GM23338 (cell line): Measurements from ENCODE around the gene TOLLIP. TPM values are rescaled to one million over a fixed set of nuclear protein-coding genes. Genes with fewer than 3 reads are reported as not detected.

Source experiments
- ATAC-seq: fragments of 200-7000 bp; cut with Tn5 transposase; 3 replicates; pipeline ENCODE4 v1.9.1; 2020
- DNase-seq: peaks from one replicate; pipeline ENCODE4 v3.0.0-alpha.2; 2015; ENCODE audit warnings: low spot score
- H2AFZ ChIP-seq: fragments of 200-600 bp; sonication (generic); 2 replicates; pipeline ENCODE4 v1.8.0; 2016; ENCODE audit warnings: antibody characterized with exemption, mild to moderate bottlenecking, moderate library complexity
- H3F3A ChIP-seq: fragments of 200-600 bp; sonication (generic); replicated peaks from 2 replicates; pipeline ENCODE4 v1.8.0; 2017; ENCODE audit warnings: antibody characterized with exemption, mixed run types, low read depth
- H3K27ac ChIP-seq: fragments of 200-600 bp; sonication (generic); 2 replicates; pipeline ENCODE4 v1.6.1; 2016; ENCODE audit warnings: low read depth
- H3K27me3 ChIP-seq: fragments of 200-600 bp; sonication (generic); 2 replicates; pipeline ENCODE4 v1.8.0; 2016; ENCODE audit warnings: mild to moderate bottlenecking, mixed run types, moderate library complexity; ENCODE audit not compliant: insufficient read depth
- H3K36me3 ChIP-seq: fragments of 200-600 bp; sonication (generic); 2 replicates; pipeline ENCODE4 v1.8.0; 2016; ENCODE audit warnings: mild to moderate bottlenecking; ENCODE audit not compliant: insufficient read depth
- H3K4me1 ChIP-seq: fragments of 200-600 bp; sonication (generic); 2 replicates; pipeline ENCODE4 v1.8.0; 2016; ENCODE audit warnings: mild to moderate bottlenecking, moderate library complexity; ENCODE audit not compliant: insufficient read depth
- H3K4me2 ChIP-seq: fragments of 200-600 bp; sonication (generic); 2 replicates; pipeline ENCODE4 v1.7.1; 2017; ENCODE audit warnings: mixed run types
- H3K4me3 ChIP-seq: fragments of 200-600 bp; sonication (generic); 2 replicates; pipeline ENCODE4 v1.6.1; 2016; ENCODE audit warnings: mixed run types
- H3K79me2 ChIP-seq: fragments of 200-600 bp; sonication (generic); replicated peaks from 2 replicates; pipeline ENCODE4 v1.8.0; 2017; ENCODE audit warnings: mild to moderate bottlenecking; ENCODE audit not compliant: insufficient read depth
- H3K9me2 ChIP-seq: fragments of 200-600 bp; sonication (generic); 2 replicates; pipeline ENCODE4 v1.8.0; 2017; ENCODE audit not compliant: insufficient read depth
- H4K20me1 ChIP-seq: fragments of 200-600 bp; sonication (generic); replicated peaks from 2 replicates; pipeline ENCODE4 v1.8.0; 2017; ENCODE audit warnings: mild to moderate bottlenecking; ENCODE audit not compliant: insufficient read depth
- H3K27ac Mint-ChIP-seq: 2 replicates; pipeline ENCODE4 v1.8.0; 2020; ENCODE audit warnings: inconsistent platforms, mild to moderate bottlenecking, moderate library complexity, mixed read lengths
- H3K27me3 Mint-ChIP-seq: 3 replicates; pipeline ENCODE4 v1.8.0; 2022; ENCODE audit warnings: low read depth, mild to moderate bottlenecking, moderate library complexity, mixed read lengths, inconsistent platforms; ENCODE audit not compliant: insufficient read depth, poor library complexity
- H3K36me3 Mint-ChIP-seq: 3 replicates; pipeline ENCODE4 v1.8.0; 2021; ENCODE audit warnings: low read depth, mild to moderate bottlenecking, inconsistent platforms, moderate library complexity, mixed read lengths
- H3K4me1 Mint-ChIP-seq: 3 replicates; pipeline ENCODE4 v1.8.0; 2020; ENCODE audit warnings: mild to moderate bottlenecking, inconsistent platforms, mixed read lengths
- H3K4me3 Mint-ChIP-seq: 3 replicates; pipeline ENCODE4 v1.8.0; 2021; ENCODE audit warnings: moderate library complexity, mild to moderate bottlenecking, inconsistent platforms, mixed read lengths
- H3K9me3 Mint-ChIP-seq: 3 replicates; pipeline ENCODE4 v1.8.0; 2020; ENCODE audit warnings: moderate library complexity, mild to moderate bottlenecking, inconsistent platforms, mixed read lengths
- CREB1 ChIP-seq: fragments of 250-450 bp; sonication (Bioruptor Pico); IDR thresholded peaks from 2 replicates; pipeline ENCODE4 v1.5.0; 2020; ENCODE audit warnings: low read depth, mild to moderate bottlenecking, moderate library complexity
- CTCF ChIP-seq, 2 experiments: fragments of 200-600 bp in 1 of 2; sonication (generic) in 1 of 2; conservative IDR thresholded peaks; 2 replicates each; pipeline versions ENCODE4 v1.5.1 to v1.6.1; 2016 to 2017; ENCODE audit warnings: antibody characterized with exemption in 2 of 2, low read depth in 2 of 2, mild to moderate bottlenecking in 2 of 2, moderate library complexity in 1 of 2
- EZH2 ChIP-seq: fragments of 200-600 bp; sonication (generic); IDR thresholded peaks from one replicate; pipeline ENCODE4 v1.8.0; 2017; ENCODE audit warnings: antibody characterized with exemption, mild to moderate bottlenecking, low read depth; ENCODE audit not compliant: unreplicated experiment
- EZH2phosphoT487 ChIP-seq: fragments of 200-600 bp; sonication (generic); IDR thresholded peaks from one replicate; pipeline ENCODE4 v1.8.1; 2018; ENCODE audit warnings: antibody characterized with exemption; ENCODE audit not compliant: unreplicated experiment
- STAT1 ChIP-seq: IDR thresholded peaks from one replicate; pipeline ENCODE4 v1.6.1; 2016; ENCODE audit warnings: antibody characterized with exemption; ENCODE audit not compliant: unreplicated experiment
- ZNF331 ChIP-seq: fragments of 250-450 bp; sonication (Bioruptor Pico); IDR thresholded peaks from 2 replicates; pipeline ENCODE4 v1.5.0; 2020; ENCODE audit warnings: low read depth, mild to moderate bottlenecking, moderate library complexity
- ZNF462 ChIP-seq: fragments of 250-450 bp; sonication (Bioruptor Pico); IDR thresholded peaks from 2 replicates; pipeline ENCODE4 v1.5.0; 2020; ENCODE audit warnings: mild to moderate bottlenecking, moderate library complexity
- polyA plus RNA-seq: library from polyadenylated mRNA; unstranded; fragments of >200 nt; fragmentation: Nextera tagmentation; extraction: Ambion mirVana; gene quantifications from 2 replicates; pipeline ENCODE4 v1.2.1, GENCODE V29; 2016
- total RNA-seq: library from RNA; depleted of rRNA; stranded (reverse); fragments of >200 nt; shearing (Covaris generic); gene quantifications from 2 replicates; pipeline ENCODE4 v1.2.3, GENCODE V29; 2014

TOLLIP gene
- total and polyA plus RNA-seq, 2 experiments from 2014 or later: 13.5 to 18.0 TPM

- no peak for TF ChIP-seq STAT1
- TF ChIP-seq ZNF462 (CRISPR knock-in tag): no peak
- TF ChIP-seq EZH2: no peak
Measured at GRCh38 chr11:1295086-1295485, 14.3 kb downstream of the TOLLIP start (continued).

- H3F3A ChIP-seq: 0 out of 2 replicates have a peak, but pooled peaks cover 3% of the 10 kb centered on the region
- H3K4me3 Mint-ChIP-seq: no peak overlapping the region
- no peak for DNase-seq
- ATAC-seq: peak; percentile 63
- H3K4me3 ChIP-seq: no peak overlapping the region
- H3K9me3 Mint-ChIP-seq: no peaks in the 10 kb centered on the region
- H2AFZ ChIP-seq: no peak overlapping the region
- H3K4me2 ChIP-seq: no peak overlapping the region
- H3K27ac ChIP-seq: no peak overlapping the region
- H4K20me1 ChIP-seq: no peaks in the 10 kb centered on the region
- no peaks in the 10 kb centered on the region for H3K27me3 ChIP-seq
- H3K9me2 ChIP-seq: no peaks in the 10 kb centered on the region
- H3K4me1 Mint-ChIP-seq: peaks cover under 1% of the 10 kb centered on the region; the same call in 1 of the 3 replicates
- H3K36me3 Mint-ChIP-seq: peaks cover 30% of the 10 kb centered on the region
- TF ChIP-seq ZNF331 (CRISPR knock-in tag): no peak
- no peak for TF ChIP-seq CREB1 (CRISPR knock-in tag)
- no peak for TF ChIP-seq EZH2
- no peak for TF ChIP-seq EZH2phosphoT487
- TF ChIP-seq CTCF (conservative IDR thresholded peaks at IDR 0.05; ENCODE audit: low read depth in 2 of 2): peak in 1 of 2 experiments; percentile 61; a peak in 2 of 4 replicates
- H3K36me3 ChIP-seq: no peaks in the 10 kb centered on the region
- H3K4me1 ChIP-seq: no peaks in the 10 kb centered on the region
- no peak overlapping the region for H3K27ac Mint-ChIP-seq
- H3K27me3 Mint-ChIP-seq: peaks cover 2% of the 10 kb centered on the region
- H3K79me2 ChIP-seq: peaks cover 19% of the 10 kb centered on the region
Measured at GRCh38 chr11:1293619-1294015, 15.8 kb downstream of the TOLLIP start.
